NCI-H69 (cell line): ENCODE measurements around the gene ELANE.
"Not testable (repeated sequence)": the region's sequence is repeated elsewhere in the genome, so short reads cannot be mapped to it uniquely, and the experiment has no call there.

Experiments used
- DNase-seq: peaks from one replicate; lab custom pipeline; 2025; lab: John Stamatoyannopoulos, UW

Gene ELANE

DNA sequence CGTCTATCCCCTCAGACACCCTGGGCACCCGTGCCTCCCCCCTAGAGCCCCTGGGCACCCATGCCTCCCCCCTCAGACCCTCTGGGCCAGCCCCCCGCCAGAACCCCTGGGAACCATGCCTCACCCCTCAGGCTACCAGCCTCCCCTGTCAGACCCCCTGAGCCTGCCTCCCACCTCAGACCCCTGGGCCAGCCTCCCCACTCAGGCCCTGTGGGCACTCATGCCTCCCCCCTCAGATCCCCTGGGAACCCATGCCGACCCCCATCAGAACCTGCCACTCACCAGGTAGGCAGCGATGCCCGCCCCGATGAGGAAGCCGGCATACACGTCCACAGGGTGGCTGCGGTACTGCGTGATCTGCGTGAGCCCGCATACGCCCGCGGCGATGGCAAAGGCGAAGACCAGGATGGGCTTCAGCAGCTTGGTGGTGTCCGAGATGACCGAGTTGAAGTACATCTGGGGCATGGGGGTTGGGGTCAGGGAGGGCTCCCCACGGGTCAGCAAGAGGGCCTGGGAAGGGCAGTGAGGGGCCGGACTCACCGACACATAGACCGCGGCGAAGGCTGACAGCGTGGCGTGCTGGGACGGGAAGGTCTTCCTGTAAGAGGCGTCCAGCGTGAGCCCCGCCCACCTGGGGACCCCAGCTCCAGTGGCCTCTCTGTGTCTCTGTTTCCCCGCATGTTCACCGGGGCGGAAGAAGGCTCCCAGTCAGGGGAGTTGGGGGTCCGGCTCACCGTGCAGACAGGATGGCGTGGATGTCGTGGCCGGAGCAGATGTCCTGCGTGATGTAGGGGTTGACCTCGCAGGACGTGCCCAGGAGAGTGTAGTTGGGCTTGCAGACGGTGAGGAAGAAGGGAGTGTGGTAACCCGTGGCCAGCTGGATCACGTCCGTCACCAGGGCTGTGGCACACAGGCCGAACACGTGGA lies 37.7 kb upstream of the ELANE start:
- no peak for DNase-seq

DNA sequence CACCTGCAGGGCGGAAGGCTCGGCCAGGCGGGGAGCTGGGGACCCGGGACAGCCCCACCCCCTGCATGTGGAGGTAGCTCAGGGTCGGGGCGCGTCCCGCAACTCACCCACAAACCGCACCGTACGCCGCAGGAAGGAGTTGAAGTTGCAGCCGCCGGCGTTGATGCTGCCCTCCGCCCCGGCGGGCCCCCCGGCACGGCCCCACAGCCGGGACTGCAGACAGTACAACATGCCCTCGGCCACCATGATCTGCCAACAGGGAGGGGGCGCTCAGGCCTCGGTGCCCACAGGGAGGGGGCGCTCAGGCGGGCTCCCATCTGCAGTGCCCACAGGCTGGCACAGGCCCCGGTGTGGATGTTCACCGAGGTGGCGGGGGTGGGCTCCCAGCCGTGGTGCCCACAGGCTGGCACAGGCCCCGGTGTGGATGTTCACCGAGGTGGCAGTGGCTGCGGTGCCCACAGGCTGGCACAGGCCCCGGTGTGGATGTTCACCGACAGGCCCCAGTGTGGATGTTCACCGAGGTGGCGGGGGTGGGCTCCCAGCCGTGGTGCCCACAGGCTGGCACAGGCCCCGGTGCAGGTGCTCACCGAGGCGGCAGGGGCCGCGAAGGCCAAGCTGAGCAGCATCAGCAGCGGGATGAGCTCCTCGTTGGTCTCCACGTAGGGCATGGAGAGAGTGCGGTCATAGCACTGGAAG lies 36.9 kb upstream of the ELANE start:
- DNase-seq, result no peak

DNA sequence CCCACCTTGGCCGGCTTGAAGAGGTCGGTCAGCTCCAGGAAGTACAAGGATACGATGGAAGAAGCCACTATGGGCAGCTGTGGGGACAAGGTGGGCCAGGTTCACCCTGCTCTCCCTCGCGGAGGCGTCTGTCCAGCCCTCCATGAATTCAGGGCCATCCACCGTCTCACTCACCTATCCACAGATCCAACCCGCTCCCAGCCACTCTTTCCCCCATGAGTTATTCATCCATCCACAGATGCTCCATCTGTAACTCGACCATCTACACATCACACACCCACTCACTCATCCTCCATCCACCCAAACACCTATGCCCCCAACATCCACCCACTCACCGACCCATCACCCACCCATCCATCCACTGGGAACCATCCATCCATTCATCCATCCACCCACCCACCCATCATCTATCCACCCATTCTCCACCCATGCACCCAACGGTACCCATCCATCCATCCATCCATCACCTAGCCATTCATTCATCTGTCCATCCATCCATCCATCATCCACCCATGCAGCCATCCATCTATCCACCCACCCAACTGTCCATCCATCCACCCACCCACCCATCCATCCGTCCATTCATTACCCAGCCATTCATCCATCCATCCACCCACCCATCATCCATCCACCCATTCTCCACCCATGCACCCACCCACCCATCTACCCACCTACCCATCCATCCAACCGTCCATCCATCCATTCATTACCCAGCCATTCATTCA lies 36.2 kb upstream of the ELANE start:
- no peak for DNase-seq

DNA sequence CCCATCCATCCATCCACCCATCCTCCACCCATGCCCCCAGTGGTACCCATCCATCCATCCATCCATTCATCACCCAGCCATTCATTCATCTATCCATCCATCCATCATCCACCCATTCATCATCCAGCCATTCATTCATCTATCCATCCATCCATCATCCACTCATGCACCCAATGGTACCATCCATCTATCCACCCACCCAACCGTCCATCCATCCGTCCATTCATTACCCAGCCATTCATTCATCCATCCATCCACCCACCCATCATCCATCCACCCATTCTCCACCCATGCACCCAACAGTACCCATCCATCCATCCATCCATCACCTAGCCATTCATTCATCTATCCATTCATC lies 35.6 kb upstream of the ELANE start:
- no peak for DNase-seq

DNA sequence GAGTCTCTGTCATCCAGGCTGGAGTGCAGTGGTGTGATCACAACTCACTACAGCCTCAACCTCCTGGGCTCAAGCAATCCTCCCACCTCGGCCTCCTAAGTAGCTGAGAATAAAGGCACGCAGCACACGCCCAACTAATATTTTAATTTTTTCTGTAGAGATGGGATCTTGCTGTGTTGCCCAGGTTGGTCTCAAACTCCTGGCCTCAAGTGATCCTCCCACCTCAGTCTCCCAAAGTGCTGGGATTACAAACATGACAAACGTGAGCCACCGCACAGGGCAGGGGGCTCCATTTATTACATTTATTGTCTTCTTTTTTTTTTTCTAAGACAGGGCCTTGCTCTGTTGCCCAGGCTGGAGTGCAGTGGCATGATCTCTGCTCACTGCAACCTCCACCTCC lies 31.9 kb upstream of the ELANE start:
- not testable (repeated sequence) for DNase-seq

DNA sequence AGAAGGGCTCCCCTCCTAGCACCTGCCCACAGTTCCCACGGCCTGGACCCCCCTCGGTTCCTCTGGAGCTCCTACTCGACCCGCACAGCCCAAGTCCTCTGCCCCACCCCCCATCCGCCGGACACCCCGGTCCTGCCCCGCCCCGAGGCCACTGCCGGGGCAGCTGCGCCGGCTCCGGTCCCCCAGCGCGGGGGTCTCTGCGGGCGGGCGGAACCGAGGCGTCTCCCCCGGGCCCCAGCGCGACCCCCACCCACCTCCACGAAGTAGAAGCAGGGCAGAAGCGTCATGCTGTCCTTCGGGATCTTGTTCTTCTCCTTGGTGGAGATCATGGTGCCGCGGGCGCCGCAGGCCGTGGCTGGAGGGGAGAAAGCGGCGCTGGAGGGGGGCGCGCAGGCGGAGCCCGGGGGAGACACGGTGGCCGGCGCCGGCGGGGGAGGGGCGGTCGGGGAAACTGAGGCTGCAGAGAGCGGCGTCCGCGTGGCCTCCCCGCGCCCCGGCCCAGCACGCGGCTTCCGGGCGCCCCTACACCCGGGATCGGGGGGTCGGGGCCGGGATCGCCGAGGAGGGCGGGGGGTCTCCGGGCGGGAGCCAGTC lies 30.8 kb upstream of the ELANE start:
- no peak for DNase-seq

DNA sequence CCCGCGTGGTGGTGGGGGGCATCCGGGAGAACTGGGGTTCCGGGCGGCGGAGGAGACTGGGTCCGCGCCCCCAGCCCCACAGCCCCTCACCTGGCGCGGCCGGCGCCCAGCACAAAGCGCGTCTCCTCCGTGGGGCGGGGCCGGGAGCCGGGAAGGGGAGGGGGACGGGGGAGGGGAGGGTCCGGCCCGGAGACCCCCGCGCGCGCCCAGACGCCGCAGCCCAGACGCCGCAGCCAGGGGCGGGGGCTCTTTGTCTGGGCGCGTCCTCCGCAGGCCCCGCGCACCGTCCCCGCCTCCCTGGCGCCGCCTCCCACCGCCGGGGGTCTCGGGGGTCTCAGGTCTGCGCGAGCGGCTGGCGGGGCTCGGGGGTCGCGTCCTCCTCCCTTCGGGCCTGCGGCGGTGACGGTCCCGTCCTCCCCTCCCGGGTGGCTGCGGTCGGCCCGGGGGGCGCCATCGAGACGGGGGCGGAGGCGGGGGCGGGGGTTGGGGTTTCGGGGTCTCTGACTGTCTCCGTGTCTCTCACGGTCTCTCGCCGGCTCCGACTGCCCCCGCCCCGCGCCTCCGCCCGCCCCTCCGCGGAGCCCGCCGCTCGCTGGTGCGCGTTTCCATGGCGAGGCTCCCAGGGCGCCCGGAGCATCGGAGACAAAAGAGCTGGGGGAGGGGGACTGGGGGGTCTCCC lies 30.1 kb upstream of the ELANE start, which contains the start of gene PLPPR3:
Gene PLPPR3, minus strand, starts transcription at position 131 of the 679 bp plus-strand sequence. CDS start 396 bp downstream, outside the sequence.
- DNase-seq, result peak; percentile 54

DNA sequence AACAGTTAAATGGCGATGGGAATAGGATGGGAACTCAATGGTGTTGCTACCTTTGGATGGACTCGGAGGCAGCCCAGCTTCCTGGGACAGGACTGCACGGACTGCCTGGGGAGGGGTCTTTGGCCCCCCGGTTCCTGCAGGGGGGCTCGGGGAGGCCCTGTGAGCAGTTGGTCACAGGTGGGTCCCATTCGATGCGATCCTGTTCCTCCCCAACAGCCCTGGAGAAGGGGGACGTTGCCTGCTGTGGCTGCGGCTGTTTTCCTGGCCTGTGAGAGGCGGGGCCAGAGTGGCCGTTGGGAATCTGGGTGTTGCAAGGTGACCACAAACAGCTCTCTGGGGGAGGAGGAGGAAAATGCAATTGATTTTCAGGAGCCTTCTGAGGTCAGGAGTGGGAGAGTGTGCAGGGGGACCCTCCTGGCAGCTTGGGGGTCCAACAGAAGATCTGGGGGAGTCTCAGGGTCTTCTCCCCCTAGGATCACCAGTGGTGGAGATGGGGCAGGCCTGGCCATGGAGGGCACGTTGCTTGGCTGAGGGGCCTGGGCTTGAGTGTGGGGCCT lies 28.5 kb upstream of the ELANE start:
- DNase-seq, result no peak

DNA sequence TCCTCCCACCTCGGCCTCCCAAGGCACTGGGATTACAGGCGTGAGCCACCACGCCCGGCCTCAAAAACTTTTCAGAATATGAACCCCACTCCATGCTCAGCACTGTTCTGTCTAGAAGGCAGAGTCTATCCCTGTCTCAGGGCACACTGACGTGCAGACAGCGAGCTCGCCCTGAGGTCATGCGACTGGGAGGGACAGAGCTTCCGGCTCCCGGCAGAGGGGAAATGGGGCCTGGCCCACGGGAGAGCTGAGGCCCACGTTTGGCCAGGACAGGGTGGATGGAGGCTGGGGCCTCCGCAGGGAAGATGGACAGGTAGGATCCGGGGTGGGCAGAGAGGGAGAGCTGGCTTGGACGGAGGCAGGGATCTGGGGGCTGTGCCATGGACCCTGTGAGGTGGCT lies 27.2 kb upstream of the ELANE start:
- DNase-seq, result no peak

DNA sequence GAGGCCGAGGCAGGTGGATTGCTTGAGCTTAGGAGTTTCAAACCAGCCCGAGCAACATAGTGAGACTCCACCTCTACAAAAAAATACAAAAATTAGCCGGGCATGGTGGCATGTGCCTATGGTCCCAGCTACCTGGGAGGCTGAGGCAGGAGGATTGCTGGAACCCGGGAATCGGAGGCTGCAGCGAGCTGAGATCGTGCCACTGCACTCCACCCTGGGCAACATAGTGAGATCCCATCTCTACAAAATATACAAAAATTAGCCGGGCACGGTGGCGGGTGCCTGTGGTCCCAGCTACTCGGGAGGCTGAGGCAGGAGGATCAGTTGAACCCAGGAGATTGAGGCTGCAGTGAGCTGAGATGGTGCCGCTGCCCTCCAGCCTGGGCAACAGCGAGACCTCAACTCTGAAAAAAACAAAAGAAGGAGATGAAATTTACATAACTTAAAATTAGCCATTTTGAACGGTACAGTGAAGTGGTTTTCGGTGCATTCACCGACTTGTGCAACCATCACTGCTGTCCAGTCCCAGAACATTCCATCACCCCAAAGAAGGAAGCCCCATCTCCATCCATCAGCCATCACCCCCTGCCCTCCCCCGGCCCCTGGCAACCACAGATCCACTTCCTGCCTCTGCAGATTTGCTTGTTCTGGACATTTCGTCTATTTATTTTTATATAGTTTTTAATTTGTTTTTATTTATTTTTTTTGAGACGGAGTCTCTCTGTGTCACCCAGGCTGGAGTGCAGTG lies 26.0 kb upstream of the ELANE start:
- no peak for DNase-seq

DNA sequence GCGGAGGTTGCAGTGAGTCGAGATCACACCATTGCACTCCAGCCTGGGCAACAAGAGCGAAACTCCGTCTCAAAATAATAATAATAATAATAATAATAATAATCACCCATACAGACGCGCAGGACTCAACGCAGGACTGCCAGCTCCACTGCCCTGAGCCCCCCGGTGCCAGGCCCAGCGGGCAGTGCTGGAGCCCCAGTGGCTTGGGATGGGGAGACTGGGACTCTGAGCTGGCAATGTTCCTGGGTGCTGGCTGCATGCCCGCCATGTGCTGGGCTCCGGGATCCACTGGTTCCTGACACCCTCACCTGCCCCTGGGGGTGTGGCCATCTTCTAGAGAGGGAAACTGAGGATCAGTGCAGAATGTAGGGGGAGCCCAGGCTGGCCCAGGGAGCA lies 24.8 kb upstream of the ELANE start:
- DNase-seq, result no peak

DNA sequence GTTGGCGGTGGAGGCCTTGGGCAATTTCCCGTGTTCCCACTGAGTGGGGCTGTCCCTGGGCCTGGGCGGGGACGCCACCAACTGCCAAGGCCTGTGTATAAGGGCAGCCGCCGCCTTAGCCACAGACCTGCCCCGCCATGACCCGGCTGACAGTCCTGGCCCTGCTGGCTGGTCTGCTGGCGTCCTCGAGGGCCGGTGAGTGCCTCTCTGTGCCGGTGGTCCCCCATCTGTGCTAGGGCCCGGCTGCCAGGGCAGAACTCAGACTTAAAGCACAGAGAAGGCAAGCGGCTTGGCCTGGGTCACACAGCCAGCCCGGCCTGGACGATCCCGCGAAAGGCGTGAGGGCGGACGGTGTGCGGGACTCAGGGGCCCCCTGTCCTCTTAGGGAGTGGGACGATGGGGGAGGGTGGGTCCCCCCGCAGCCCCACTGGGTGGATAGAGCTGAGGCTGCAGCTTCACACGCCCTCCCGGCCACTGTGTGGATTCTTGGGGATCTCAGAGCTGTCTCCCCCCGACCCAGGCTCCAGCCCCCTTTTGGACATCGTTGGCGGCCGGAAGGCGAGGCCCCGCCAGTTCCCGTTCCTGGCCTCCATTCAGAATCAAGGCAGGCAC lies 24.3 kb upstream of the ELANE start, which contains the start of gene AZU1:
Gene AZU1, plus strand, starts transcription at position 128 of the 612 bp plus-strand sequence. Its CDS starts 10 bp downstream, at position 138.
- no peak for DNase-seq

DNA sequence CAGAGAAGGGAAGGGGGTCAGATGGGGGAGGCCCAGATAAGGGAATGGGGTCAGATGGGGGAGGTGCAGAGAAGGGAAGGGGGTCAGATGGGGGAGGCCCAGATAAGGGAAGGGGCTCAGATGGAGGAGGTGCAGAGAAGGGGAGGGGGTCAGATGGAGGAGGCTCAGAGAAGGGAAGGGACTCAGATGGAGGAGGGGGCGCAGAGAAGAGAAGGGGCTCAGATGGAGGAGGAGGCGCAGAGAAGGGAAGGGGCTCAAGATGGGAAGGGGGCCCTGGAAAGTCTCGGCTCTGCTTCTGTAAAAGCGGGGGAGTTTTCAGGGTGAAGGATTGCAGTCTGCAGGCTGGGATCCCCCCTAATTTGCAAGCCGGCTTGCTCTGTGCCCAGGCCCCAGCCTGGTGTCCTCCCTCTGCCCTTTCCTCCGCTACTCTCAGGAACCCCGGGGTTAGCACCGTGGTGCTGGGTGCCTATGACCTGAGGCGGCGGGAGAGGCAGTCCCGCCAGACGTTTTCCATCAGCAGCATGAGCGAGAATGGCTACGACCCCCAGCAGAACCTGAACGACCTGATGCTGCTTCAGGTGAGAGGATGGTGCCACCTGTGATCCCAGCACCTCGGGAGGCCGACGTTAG lies 22.9 kb upstream of the ELANE start:
- DNase-seq, result no peak

DNA sequence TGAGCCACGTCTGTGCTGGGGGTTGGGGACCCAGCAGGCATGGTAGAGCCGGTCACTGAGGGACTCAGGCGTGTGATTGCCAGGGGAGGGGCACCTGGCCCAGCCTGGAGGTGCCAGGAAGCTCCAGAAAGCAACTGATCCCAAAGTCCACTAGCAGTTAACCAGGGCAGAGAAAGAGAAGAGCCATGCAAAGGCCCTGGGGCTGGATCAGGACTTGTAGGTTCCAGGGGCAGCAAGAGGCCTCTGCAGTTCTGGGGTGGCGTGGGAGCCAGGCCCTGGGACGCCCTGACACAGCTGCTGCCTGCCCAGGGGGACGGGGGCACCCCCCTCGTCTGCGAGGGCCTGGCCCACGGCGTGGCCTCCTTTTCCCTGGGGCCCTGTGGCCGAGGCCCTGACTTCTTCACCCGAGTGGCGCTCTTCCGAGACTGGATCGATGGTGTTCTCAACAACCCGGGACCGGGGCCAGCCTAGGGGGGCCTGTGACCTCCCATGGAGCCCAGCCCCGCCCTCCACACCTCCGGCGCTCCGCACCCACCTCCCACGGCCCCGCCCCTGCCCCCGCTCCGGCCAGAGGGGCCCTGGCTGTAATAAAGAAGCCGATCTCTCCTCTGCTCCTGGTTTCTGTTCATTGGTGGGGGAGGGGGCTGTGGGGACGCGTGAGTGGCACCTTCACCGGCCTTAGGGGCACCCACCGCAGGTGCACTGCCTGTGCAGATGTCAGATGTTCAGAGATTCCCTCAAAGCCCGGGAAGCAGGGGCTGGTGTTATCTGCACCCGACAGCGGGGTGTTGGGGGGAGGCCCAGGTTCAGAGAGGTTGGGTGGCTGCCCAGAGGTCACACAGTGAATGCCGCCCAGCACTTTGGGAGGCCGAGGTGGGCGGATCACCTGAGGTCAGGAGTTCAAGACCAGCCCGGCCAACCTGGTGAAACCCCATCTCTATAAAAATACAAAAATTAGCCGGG lies 20.4 kb upstream of the ELANE start:
- no peak for DNase-seq

DNA sequence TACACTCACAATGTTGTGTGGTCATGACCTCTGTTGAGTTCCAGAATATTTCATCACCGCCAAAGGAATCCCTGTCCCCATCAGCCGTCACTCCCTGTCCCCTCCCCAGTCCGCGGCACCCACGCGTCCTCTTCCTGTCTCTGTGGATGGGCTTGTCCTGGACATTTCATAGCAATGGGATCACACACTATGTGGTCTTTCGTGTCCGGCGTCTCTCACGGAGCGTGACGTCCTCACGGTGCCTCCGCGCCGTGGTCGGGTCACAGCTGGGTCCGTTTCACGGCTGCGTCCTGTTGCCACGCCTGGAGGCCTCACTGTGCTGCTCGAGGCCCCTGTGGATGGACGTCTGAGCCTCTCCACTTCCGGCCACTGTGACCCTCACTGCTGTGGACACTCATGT lies 17.9 kb upstream of the ELANE start:
- DNase-seq, result no peak

DNA sequence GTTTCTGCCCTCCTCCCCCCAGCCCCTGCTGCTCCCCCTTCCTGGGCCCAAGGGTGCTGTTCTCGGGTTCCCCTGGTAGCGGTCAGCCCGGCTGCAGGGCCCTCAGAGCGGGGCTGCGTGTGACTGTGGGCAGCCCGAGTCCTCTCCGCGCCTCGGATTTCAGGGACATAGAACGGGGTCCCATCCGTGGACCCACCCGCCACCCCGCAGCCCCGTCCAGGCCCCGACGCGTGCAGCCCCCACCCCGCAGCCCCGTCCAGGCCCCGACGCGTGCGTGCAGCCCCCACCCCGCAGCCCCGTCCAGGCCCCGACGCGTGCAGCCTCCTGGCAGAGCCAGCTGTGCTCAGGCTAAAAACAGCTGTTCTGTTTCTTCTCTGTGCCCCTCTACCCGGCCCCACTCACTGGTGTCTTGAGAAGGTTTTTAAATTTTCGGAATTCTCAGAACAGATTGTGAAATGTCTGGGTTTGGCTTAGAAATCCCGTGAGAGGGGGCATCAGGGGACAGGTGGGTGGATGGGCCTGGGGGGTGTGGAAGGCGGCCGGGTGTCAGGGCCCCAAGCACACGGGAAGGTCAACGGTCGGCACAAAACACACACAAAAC lies 16.8 kb upstream of the ELANE start:
- no peak for DNase-seq

DNA sequence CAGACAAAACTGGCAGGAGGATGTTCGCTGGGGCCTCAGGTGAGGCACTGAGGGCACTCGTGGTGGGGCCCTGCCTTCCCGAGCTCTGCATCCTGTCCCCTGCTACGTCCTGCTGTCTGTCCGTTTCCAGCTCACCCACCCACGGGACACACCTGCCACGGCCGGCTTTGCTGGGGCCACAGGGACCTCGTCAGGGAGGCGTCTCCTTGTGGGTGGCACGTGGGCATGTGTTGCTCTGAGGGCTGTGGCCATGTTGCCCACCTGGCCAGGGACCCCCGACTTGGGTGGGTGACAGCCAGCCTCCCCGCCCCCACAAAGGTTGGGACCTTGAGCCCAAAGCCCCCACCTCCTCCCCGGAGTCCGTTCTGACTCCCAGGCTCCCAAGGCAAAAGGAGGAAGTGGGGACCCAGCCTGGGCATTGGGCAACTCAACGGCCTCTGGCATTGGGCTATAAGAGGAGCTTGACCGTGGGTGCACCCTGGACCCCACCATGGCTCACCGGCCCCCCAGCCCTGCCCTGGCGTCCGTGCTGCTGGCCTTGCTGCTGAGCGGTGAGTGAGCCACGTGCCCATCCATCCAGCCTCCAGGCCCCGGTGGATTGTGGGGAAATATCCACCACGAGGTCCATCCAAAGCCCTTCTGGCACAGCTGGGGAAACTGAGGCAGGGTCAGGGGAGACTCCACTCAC lies 11.4 kb upstream of the ELANE start, which contains the start of gene PRTN3:
Gene PRTN3, plus strand, starts transcription at position 481 of the 688 bp plus-strand sequence. Its CDS starts 10 bp downstream, at position 491.
- no peak for DNase-seq
